GM12873 (cell line): ENCODE data around the gene SUCO.

ENCODE experiments used
- CTCF ChIP-seq: IDR thresholded peaks from 2 replicates; pipeline ENCODE4 v1.5.1; 2012; ENCODE audit warnings: low read depth, mild to moderate bottlenecking, moderate library complexity, low read length, control low read depth; ENCODE audit not compliant: insufficient read depth; ENCODE audit errors: missing control alignments

SUCO gene

GRCh38 chr1:172532183-172532699 lies 709 bp upstream of the SUCO start:
- TF ChIP-seq CTCF: no peak

- no peak for TF ChIP-seq CTCF
Measured at GRCh38 chr1:172533513-172534151, 682 bp downstream of the SUCO start.

- TF ChIP-seq CTCF: no peak
Measured at GRCh38 chr1:172536256-172536655, 3.3 kb downstream of the SUCO start.

GRCh38 chr1:172537366-172537765 lies 4.4 kb downstream of the SUCO start:
- no peak for TF ChIP-seq CTCF

- no peak for TF ChIP-seq CTCF
Measured at GRCh38 chr1:172537827-172538391, 5.0 kb downstream of the SUCO start.

- no peak for TF ChIP-seq CTCF
Measured at GRCh38 chr1:172540635-172541034, 7.7 kb downstream of the SUCO start.

- no peak for TF ChIP-seq CTCF
Measured at GRCh38 chr1:172544481-172545104, 11.6 kb downstream of the SUCO start.
